Measurements from ENCODE around the gene SPATA9.
"Not testable (repeated sequence)": the region's sequence is repeated elsewhere in the genome, so short reads cannot be mapped to it uniquely, and the experiment has no call there.

The SPATA9 gene

DNA sequence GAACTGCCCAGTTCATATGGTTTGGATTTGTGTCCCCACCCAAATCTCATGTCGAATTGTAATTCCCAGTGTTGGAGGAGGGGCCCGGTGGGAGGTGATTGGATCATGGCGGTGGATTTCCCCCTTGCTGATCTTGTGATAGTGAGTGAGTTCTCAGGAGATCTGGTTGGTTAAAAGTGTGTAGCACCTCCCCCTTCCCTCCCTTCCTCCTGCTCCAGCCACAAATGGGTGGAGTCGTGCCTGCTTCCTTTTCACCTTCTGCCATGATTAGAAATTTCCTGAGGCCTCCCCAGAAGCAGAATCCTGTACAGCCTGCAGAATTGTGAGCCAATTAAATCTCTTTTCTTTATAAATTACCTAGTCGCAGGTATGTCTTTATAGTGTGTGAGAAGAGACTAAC, 23.4 kb upstream of the SPATA9 start:
- not testable (repeated sequence) for H3K27ac ChIP-seq (ENCODE audit: low read depth, low read length); H3K36me3 ChIP-seq (ENCODE audit: control insufficient read depth in 1 of 2, insufficient read depth in 2 of 2, low read length in 2 of 2); H3K9me3 ChIP-seq (ENCODE audit: control insufficient read depth in 1 of 2, low read length in 2 of 2); H3K9ac ChIP-seq (ENCODE audit: low read depth in 1 of 2, low read length in 2 of 2); H3K4me1 ChIP-seq (ENCODE audit: control insufficient read depth in 1 of 2, insufficient read depth in 2 of 2, low read length in 2 of 2); H3K27me3 ChIP-seq (ENCODE audit: control insufficient read depth in 1 of 2, insufficient read depth in 2 of 2, low read length in 2 of 2); H3K4me3 ChIP-seq (ENCODE audit: low read depth in 1 of 2, low read length in 2 of 2)

DNA sequence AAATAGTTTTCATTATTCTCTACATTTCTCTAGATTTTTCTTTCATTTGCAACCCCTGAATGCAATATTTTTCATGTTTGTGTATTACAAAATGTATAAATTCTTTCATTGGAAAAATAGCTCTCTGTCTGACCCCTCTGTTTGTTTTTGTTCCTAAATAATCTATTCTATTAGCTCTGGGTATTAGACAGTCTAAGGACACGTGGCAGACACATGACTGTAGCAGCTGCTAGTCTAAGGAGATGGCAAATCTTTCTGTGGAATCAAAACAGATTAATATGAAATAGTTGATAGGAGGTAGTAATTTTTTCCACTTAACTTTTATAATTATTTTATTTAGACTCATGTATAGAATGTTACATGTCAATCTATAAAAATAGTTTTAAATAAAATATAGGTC, 21.4 kb upstream of the SPATA9 start:
- Histone ChIP-seq H3K27ac (ENCODE audit: low read depth, low read length) (no peak overlapping the region), H3K27me3 (ENCODE audit: control insufficient read depth in 1 of 2, insufficient read depth in 2 of 2, low read length in 2 of 2) (no peaks in the 10 kb centered on the region), H3K4me1 (ENCODE audit: control insufficient read depth in 1 of 2, insufficient read depth in 2 of 2, low read length in 2 of 2) (no peaks in the 10 kb centered on the region), H3K9me3 (ENCODE audit: control insufficient read depth in 1 of 2, low read length in 2 of 2) (no peaks in the 10 kb centered on the region), H3K36me3 (ENCODE audit: control insufficient read depth in 1 of 2, insufficient read depth in 2 of 2, low read length in 2 of 2) (no peaks in the 10 kb centered on the region), H3K9ac (ENCODE audit: low read depth in 1 of 2, low read length in 2 of 2) (no peak overlapping the region), H3K4me3 (ENCODE audit: low read depth in 1 of 2, low read length in 2 of 2) (no peak overlapping the region)

DNA sequence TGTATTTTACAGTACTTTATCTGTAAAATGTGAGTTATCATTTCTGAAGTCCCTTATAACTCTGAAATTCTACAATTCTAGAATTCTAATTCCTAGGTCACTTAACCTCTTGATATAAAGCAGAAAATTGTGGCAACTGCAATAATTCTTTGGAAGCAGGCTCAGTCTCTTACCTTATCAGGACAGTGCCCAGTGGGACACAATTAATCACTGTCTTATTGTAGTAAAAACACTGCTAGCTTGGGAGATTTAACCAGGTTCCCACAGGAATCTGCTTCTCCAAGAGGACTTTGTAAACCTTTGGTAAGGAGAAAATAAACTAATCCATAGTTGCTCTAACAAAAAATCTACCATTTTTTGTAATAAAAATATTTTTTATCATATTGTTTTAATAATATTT, 18.3 kb upstream of the SPATA9 start:
- Histone ChIP-seq H3K4me1 (ENCODE audit: control insufficient read depth in 1 of 2, insufficient read depth in 2 of 2, low read length in 2 of 2) (no peaks in the 10 kb centered on the region), H3K27me3 (ENCODE audit: control insufficient read depth in 1 of 2, insufficient read depth in 2 of 2, low read length in 2 of 2) (no peaks in the 10 kb centered on the region)

DNA sequence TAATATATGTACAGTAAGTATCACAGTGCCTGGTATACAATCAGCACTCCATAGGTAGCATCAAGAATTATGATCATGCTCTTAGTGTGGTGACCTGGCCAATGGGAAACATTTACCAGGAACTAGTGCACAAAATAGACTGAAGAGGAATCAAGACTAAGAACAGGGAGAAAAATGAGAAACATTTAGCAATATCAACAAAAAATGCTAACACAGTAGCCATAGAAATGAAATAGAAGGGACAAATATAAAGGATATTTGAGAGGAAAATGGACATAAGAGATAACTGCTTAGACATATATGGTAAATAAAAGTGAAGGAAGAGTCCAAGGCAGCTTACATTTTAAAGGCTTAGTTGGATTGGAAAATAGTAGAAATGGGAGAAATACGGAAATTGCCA, 16.5 kb upstream of the SPATA9 start:
- Histone ChIP-seq H3K27ac (ENCODE audit: low read depth, low read length) (no peak overlapping the region), H3K9me3 (ENCODE audit: control insufficient read depth in 1 of 2, low read length in 2 of 2) (no peaks in the 10 kb centered on the region), H3K36me3 (ENCODE audit: control insufficient read depth in 1 of 2, insufficient read depth in 2 of 2, low read length in 2 of 2) (no peaks in the 10 kb centered on the region), H3K4me3 (ENCODE audit: low read depth in 1 of 2, low read length in 2 of 2) (no peak overlapping the region), H3K27me3 (ENCODE audit: control insufficient read depth in 1 of 2, insufficient read depth in 2 of 2, low read length in 2 of 2) (no peaks in the 10 kb centered on the region), H3K4me1 (ENCODE audit: control insufficient read depth in 1 of 2, insufficient read depth in 2 of 2, low read length in 2 of 2) (no peaks in the 10 kb centered on the region), H3K9ac (ENCODE audit: low read depth in 1 of 2, low read length in 2 of 2) (no peak overlapping the region)

More for the DNA sequence above, 18.3 kb upstream of the SPATA9 start:
- Histone ChIP-seq H3K36me3 (ENCODE audit: control insufficient read depth in 1 of 2, insufficient read depth in 2 of 2, low read length in 2 of 2) (no peaks in the 10 kb centered on the region), H3K9me3 (ENCODE audit: control insufficient read depth in 1 of 2, low read length in 2 of 2) (no peaks in the 10 kb centered on the region), H3K4me3 (ENCODE audit: low read depth in 1 of 2, low read length in 2 of 2) (no peak overlapping the region), H3K27ac (ENCODE audit: low read depth, low read length) (no peak overlapping the region), H3K9ac (ENCODE audit: low read depth in 1 of 2, low read length in 2 of 2) (no peak overlapping the region)

GRCh38 chr5:95697781-95698681, 15.2 kb upstream of the SPATA9 start:
- Histone ChIP-seq H3K9ac (ENCODE audit: low read depth in 1 of 2, low read length in 2 of 2) (no peak overlapping the region), H3K27ac (ENCODE audit: low read depth, low read length) (no peak overlapping the region), H3K4me1 (ENCODE audit: control insufficient read depth in 1 of 2, insufficient read depth in 2 of 2, low read length in 2 of 2) (no peaks in the 10 kb centered on the region), H3K9me3 (ENCODE audit: control insufficient read depth in 1 of 2, low read length in 2 of 2) (no peaks in the 10 kb centered on the region), H3K4me3 (ENCODE audit: low read depth in 1 of 2, low read length in 2 of 2) (no peak overlapping the region), H3K36me3 (ENCODE audit: control insufficient read depth in 1 of 2, insufficient read depth in 2 of 2, low read length in 2 of 2) (no peaks in the 10 kb centered on the region), H3K27me3 (ENCODE audit: control insufficient read depth in 1 of 2, insufficient read depth in 2 of 2, low read length in 2 of 2) (no peaks in the 10 kb centered on the region)

DNA sequence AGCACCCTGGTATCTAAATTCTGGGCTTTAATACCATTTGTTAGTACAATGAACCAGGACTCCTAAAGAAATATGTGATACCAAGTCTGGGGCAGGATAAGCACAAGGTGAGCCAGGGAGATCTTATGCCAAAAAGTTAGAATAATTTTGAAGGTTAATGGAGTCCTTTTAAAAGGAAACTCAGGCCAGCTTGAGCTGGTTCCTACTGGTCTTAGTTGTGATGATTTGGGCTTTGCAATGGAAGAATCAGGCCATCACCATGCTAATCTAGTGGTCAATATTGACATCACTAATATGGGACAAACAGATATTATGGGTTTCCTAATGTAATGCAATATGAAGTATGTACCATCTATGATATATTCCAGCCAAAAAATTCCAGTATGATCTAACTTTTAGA, 7.5 kb upstream of the SPATA9 start:
- H3K4me3 ChIP-seq (ENCODE audit: low read depth in 1 of 2, low read length in 2 of 2): no peak overlapping the region
- H3K9ac ChIP-seq (ENCODE audit: low read depth in 1 of 2, low read length in 2 of 2): no peak overlapping the region
- H3K27me3 ChIP-seq (ENCODE audit: control insufficient read depth in 1 of 2, insufficient read depth in 2 of 2, low read length in 2 of 2): no peaks in the 10 kb centered on the region
- H3K36me3 ChIP-seq (ENCODE audit: control insufficient read depth in 1 of 2, insufficient read depth in 2 of 2, low read length in 2 of 2): no peaks in the 10 kb centered on the region
- no peaks in the 10 kb centered on the region for H3K4me1 ChIP-seq (ENCODE audit: control insufficient read depth in 1 of 2, insufficient read depth in 2 of 2, low read length in 2 of 2)
- no peaks in the 10 kb centered on the region for H3K9me3 ChIP-seq (ENCODE audit: control insufficient read depth in 1 of 2, low read length in 2 of 2)
- no peak overlapping the region for H3K27ac ChIP-seq (ENCODE audit: low read depth, low read length)

- Histone ChIP-seq H3K36me3 (ENCODE audit: control insufficient read depth in 1 of 2, insufficient read depth in 2 of 2, low read length in 2 of 2) (no peaks in the 10 kb centered on the region), H3K9me3 (ENCODE audit: control insufficient read depth in 1 of 2, low read length in 2 of 2) (no peaks in the 10 kb centered on the region), H3K27ac (ENCODE audit: low read depth, low read length) (no peak overlapping the region), H3K27me3 (ENCODE audit: control insufficient read depth in 1 of 2, insufficient read depth in 2 of 2, low read length in 2 of 2) (no peaks in the 10 kb centered on the region), H3K4me1 (ENCODE audit: control insufficient read depth in 1 of 2, insufficient read depth in 2 of 2, low read length in 2 of 2) (no peaks in the 10 kb centered on the region), H3K9ac (ENCODE audit: low read depth in 1 of 2, low read length in 2 of 2) (no peak overlapping the region), H3K4me3 (ENCODE audit: low read depth in 1 of 2, low read length in 2 of 2) (no peak overlapping the region)
These were observed 6.9 kb upstream of the SPATA9 start for GRCh38 chr5:95689680-95690079.

GRCh38 chr5:95686651-95687050, 3.9 kb upstream of the SPATA9 start:
- Histone ChIP-seq H3K4me3 (ENCODE audit: low read depth in 1 of 2, low read length in 2 of 2) (no peak overlapping the region), H3K9ac (ENCODE audit: low read depth in 1 of 2, low read length in 2 of 2) (no peak overlapping the region)

GRCh38 chr5:95684361-95684760, 1.6 kb upstream of the SPATA9 start:
- Histone ChIP-seq H3K4me3 (ENCODE audit: low read depth in 1 of 2, low read length in 2 of 2) (no peak overlapping the region), H3K27me3 (ENCODE audit: control insufficient read depth in 1 of 2, insufficient read depth in 2 of 2, low read length in 2 of 2) (no peaks in the 10 kb centered on the region), H3K4me1 (ENCODE audit: control insufficient read depth in 1 of 2, insufficient read depth in 2 of 2, low read length in 2 of 2) (no peaks in the 10 kb centered on the region), H3K27ac (ENCODE audit: low read depth, low read length) (no peak overlapping the region), H3K9me3 (ENCODE audit: control insufficient read depth in 1 of 2, low read length in 2 of 2) (no peaks in the 10 kb centered on the region), H3K36me3 (ENCODE audit: control insufficient read depth in 1 of 2, insufficient read depth in 2 of 2, low read length in 2 of 2) (no peaks in the 10 kb centered on the region), H3K9ac (ENCODE audit: low read depth in 1 of 2, low read length in 2 of 2) (no peak overlapping the region)

More at GRCh38 chr5:95686651-95687050, 3.9 kb upstream of the SPATA9 start:
- H3K9me3 ChIP-seq (ENCODE audit: control insufficient read depth in 1 of 2, low read length in 2 of 2): no peaks in the 10 kb centered on the region
- no peaks in the 10 kb centered on the region for H3K4me1 ChIP-seq (ENCODE audit: control insufficient read depth in 1 of 2, insufficient read depth in 2 of 2, low read length in 2 of 2)
- H3K36me3 ChIP-seq (ENCODE audit: control insufficient read depth in 1 of 2, insufficient read depth in 2 of 2, low read length in 2 of 2): no peaks in the 10 kb centered on the region
- no peak overlapping the region for H3K27ac ChIP-seq (ENCODE audit: low read depth, low read length)
- H3K27me3 ChIP-seq (ENCODE audit: control insufficient read depth in 1 of 2, insufficient read depth in 2 of 2, low read length in 2 of 2): no peaks in the 10 kb centered on the region

DNA sequence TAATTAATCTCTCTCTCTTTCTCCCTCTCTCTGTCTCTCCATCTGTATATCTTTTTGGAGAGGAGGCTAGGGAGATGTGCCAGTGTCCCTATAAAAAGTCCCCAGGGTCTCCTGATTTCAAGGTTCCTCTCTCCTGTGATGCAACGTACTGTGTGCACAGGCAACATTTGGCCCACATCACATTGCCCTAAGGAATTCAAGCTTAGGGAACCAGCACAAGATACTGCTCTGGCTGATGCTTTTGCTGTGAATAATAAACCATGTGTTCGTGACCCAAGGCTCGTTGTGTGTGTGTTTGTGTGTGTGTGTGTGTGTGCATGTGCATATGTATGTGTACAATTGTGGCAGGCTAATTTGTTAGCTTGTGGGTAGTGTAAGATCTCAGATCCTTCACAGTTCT, 9.7 kb downstream of the SPATA9 start:
- no peak overlapping the region for H3K27ac ChIP-seq (ENCODE audit: low read depth, low read length)
- H3K27me3 ChIP-seq (ENCODE audit: control insufficient read depth in 1 of 2, insufficient read depth in 2 of 2, low read length in 2 of 2): no peaks in the 10 kb centered on the region
- no peak overlapping the region for H3K4me3 ChIP-seq (ENCODE audit: low read depth in 1 of 2, low read length in 2 of 2)
- H3K36me3 ChIP-seq (ENCODE audit: control insufficient read depth in 1 of 2, insufficient read depth in 2 of 2, low read length in 2 of 2): no peaks in the 10 kb centered on the region
- H3K9me3 ChIP-seq (ENCODE audit: control insufficient read depth in 1 of 2, low read length in 2 of 2): no peaks in the 10 kb centered on the region
- no peaks in the 10 kb centered on the region for H3K4me1 ChIP-seq (ENCODE audit: control insufficient read depth in 1 of 2, insufficient read depth in 2 of 2, low read length in 2 of 2)
- no peak overlapping the region for H3K9ac ChIP-seq (ENCODE audit: low read depth in 1 of 2, low read length in 2 of 2)

All from duodenal mucosa (tissue), 2 donors.